ENCODE results near the gene TSPAN4. TPM values are rescaled to one million over a fixed set of nuclear protein-coding genes. Genes with fewer than 3 reads are reported as not detected.

The TSPAN4 gene
- total RNA-seq, 4 donors from 2014 or later: 139 to 256 (median 221) TPM

- Histone ChIP-seq H3K4me1 (no peaks in the 10 kb centered on the region), H3K27me3 (no peaks in the 10 kb centered on the region), H3K4me3 (no peak overlapping the region), H3K9me3 (no peaks in the 10 kb centered on the region), H3K27ac (no peak overlapping the region), H3K36me3 (peaks cover 0 to 90% (median 0%) of the 10 kb centered on the region in 3 donors)
- no peak for DNase-seq (ENCODE audit: low spot score in 2 of 2)
- 93% methylated on average over 11 to 13 of the region's 14 CpGs for WGBS, 2 donors
- TF ChIP-seq POLR2A (IDR thresholded peaks at IDR 0.05) (no peak), EP300 (IDR thresholded peaks at IDR 0.05) (no peak), CTCF (IDR thresholded peaks at IDR 0.05) (no peak)
Measured at GRCh38 chr11:887589-887988, 44.9 kb downstream of the TSPAN4 start.

DNA sequence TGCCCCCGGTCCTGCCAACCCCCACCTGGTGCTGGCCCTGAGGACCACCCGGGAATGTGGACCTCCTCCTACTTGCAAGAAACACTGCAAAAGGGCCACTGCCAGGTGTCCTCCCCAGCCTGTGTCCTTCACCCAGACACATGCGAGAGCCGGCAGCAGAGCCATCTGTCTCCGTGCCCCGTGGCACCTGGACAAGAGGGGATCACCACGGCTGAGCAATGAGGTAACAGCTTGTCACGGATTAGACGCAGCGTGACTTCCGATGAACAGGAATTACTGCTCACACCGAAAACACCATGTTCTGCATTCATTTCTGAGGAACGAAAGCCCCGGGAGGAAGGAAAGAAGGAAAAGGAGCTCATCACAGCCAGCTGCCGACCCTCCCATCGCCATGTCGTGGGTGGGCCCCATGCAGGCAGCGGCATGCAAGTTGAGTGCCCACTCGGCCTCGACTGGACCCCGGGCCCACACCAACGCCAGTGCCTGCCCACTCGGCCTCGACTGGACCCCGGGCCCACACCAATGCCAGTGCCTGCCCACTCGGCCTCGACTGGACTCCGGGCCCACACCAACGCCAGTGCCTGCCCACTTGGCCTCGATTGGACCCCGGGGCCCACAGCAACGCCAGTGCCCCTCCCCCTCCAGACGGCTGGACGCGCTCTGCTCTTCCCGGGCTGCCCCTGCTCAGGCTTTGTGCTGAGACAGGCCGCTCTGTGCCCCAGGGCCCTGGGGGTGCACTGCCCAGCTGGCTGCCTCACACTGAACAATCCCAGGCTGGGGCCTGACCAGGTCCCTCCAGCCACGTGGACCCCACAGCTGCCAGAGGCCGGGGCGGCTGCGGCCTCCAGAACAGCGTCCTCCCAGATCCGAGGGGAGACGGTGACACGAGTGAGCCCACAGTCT lies 45.9 kb downstream of the TSPAN4 start:
- 79 to 89% methylated on average over 35 to 45 of the region's 45 CpGs for WGBS, 2 donors
- no peak for DNase-seq (ENCODE audit: low spot score in 2 of 2)
- H3K9me3 ChIP-seq: no peaks in the 10 kb centered on the region
- H3K27me3 ChIP-seq: no peaks in the 10 kb centered on the region
- peaks cover 0 to 90% (median 0%) of the 10 kb centered on the region in 3 donors for H3K36me3 ChIP-seq
- no peaks in the 10 kb centered on the region for H3K4me1 ChIP-seq
- no peak overlapping the region for H3K27ac ChIP-seq
- no peak overlapping the region for H3K4me3 ChIP-seq
- no peak for TF ChIP-seq POLR2A (IDR thresholded peaks at IDR 0.05)
- TF ChIP-seq EP300 (IDR thresholded peaks at IDR 0.05): no peak
- no peak for TF ChIP-seq CTCF (IDR thresholded peaks at IDR 0.05)

DNA sequence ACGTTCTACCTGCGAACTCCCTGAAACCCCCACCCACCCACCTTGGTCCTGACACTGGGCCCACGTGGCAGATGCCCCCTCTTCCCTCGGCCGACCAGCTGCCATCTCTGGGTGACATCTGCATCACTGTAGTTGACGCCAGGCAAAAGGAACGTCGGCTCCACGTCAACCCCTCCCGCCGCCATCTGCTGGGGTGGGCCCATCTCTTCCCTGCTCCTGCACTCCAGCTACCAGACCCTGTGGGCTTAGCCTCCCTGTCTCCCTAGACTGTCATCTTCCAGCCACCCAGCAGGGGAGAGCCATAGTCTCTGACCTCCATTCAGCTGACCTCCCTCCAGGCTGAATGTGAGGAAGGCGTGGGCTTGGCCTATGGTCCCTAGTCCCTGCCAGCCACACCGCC lies 46.6 kb downstream of the TSPAN4 start:
- TF ChIP-seq CTCF (IDR thresholded peaks at IDR 0.05) (no peak), POLR2A (IDR thresholded peaks at IDR 0.05) (no peak), EP300 (IDR thresholded peaks at IDR 0.05) (no peak)
- Histone ChIP-seq H3K4me3 (no peak overlapping the region), H3K36me3 (peaks cover 0 to 87% (median 0%) of the 10 kb centered on the region in 3 donors), H3K9me3 (no peaks in the 10 kb centered on the region), H3K27ac (no peak overlapping the region), H3K4me1 (no peaks in the 10 kb centered on the region), H3K27me3 (no peaks in the 10 kb centered on the region)
- 88 to 91% methylated on average over 11 to 13 of the region's 13 CpGs for WGBS, 2 donors
- no peak for DNase-seq (ENCODE audit: low spot score in 2 of 2)

DNA sequence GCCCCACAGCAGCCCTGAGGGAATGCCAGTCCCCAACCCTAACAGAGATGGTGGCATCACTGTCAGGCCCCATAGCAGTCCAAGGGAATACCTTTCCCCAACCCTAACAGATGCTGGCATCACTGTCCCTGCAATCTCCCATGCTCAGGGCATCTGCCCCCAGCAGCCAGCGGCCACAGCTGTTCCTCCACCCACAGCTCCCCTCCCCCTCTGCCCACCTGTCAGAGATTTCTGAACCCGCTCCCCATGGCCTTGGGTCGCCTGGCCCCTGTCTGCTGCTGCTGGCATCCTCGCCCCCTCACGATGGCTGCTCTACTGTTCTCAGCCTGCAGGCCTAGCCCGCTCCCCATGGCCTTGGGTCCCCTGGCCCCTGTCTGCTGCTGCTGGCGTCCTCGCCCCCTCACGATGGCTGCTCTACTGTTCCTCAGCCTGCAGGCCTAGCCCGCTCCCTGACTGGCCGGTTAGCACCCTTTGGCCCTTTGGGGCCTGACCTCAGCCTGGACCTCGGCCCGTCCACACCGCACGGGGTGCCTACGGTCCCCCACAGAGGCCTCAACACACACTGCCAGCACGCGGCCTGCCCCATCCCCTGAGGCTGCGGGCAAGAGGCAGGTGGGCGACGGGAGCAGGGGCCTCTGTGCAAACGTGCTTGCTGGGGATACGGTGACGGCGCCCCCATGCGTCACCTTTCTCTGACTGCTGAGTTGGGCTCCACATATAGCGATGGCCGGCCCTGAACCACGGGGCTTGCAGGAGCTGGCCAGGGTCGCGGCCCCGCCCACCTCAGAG lies 47.2 kb downstream of the TSPAN4 start:
- no peak overlapping the region for H3K27ac ChIP-seq
- H3K27me3 ChIP-seq: no peaks in the 10 kb centered on the region
- H3K9me3 ChIP-seq: no peaks in the 10 kb centered on the region
- no peak overlapping the region for H3K4me3 ChIP-seq
- no peaks in the 10 kb centered on the region for H3K4me1 ChIP-seq
- no peak for TF ChIP-seq POLR2A (IDR thresholded peaks at IDR 0.05)
- no peak for TF ChIP-seq EP300 (IDR thresholded peaks at IDR 0.05)
- WGBS, 2 donors: 78 to 87% methylated on average over 15 to 21 of the region's 32 CpGs
- H3K36me3 ChIP-seq: peaks cover 0 to 87% (median 0%) of the 10 kb centered on the region in 3 donors
- DNase-seq (ENCODE audit: low spot score in 2 of 2): no peak

DNA sequence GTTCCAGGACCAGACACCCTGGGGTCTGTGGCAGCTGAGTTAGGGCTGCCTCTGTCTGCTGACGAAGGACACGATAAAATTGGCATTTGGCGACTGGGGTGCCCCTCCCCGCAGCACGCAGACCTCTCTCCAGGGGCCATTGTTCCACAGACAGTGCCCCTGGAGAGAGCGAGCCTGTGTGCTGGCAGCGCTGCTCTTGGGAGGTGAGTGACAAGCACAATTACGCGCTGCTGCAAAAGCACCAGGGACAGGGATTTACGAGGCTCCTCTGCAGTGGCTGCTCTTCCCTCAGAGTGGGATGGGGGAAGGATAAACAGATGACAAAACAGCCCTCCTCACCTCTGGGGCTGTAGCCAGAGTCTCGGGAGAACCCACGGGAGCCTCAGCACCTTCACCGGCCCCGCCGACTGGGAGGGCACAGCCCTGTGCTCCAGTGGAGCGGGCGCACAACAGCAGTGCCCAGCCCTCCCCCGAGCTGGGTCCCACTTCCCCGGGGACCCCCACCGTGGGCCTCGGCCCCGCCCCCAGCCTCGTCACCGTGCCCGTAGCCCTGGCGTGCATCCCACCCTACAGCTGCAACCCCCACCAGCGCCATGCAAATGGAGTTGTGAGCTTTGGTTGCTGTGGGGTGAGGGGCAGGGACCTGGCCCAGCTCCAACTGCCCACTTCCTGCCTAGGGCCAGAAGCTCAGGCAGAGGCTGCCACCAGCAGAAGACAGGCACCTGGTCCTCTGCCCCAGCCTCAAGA lies 48.3 kb downstream of the TSPAN4 start:
- Histone ChIP-seq H3K4me3 (no peak overlapping the region), H3K4me1 (no peaks in the 10 kb centered on the region), H3K27me3 (no peaks in the 10 kb centered on the region), H3K27ac (no peak overlapping the region), H3K36me3 (peaks cover 0 to 89% (median 0%) of the 10 kb centered on the region in 3 donors), H3K9me3 (no peaks in the 10 kb centered on the region)
- TF ChIP-seq EP300 (IDR thresholded peaks at IDR 0.05) (no peak), POLR2A (IDR thresholded peaks at IDR 0.05) (no peak), CTCF (IDR thresholded peaks at IDR 0.05) (no peak)
- WGBS, 2 donors: 60 to 66% methylated on average over 15 to 16 of the region's 27 CpGs
- no peak for DNase-seq (ENCODE audit: low spot score in 2 of 2)

Measured in tibial nerve (tissue), 4 donors.